Epithelial cell of prostate (primary cell): Measurements from ENCODE around the gene KMT2C.
"Not testable (repeated sequence)": the region's sequence is repeated elsewhere in the genome, so short reads cannot be mapped to it uniquely, and the experiment has no call there.

ENCODE experiments used
- DNase-seq: peaks from one replicate; pipeline ENCODE4 v3.0.0-alpha.2; 2011; ENCODE audit warnings: low read depth, low spot score
- H3K27ac ChIP-seq: fragments of 450-650 bp; 2 replicates; pipeline ENCODE4 v1.5.1; 2017; ENCODE audit warnings: mild to moderate bottlenecking

Gene KMT2C

GRCh38 chr7:152367170-152367569, 68.6 kb downstream of the KMT2C start:
- H3K27ac ChIP-seq, result no peak overlapping the region
- no peak for DNase-seq

GRCh38 chr7:152366662-152367061, 69.1 kb downstream of the KMT2C start:
- no peak overlapping the region for H3K27ac ChIP-seq
- no peak for DNase-seq

- no peak overlapping the region for H3K27ac ChIP-seq
- DNase-seq, result no peak
Measured at GRCh38 chr7:152365982-152366603, 69.7 kb downstream of the KMT2C start.

GRCh38 chr7:152363798-152364197, 72.0 kb downstream of the KMT2C start:
- H3K27ac ChIP-seq, result no peak overlapping the region
- no peak for DNase-seq

- no peak overlapping the region for H3K27ac ChIP-seq
- DNase-seq, result no peak
Measured at GRCh38 chr7:152362128-152362926, 73.5 kb downstream of the KMT2C start.

GRCh38 chr7:152355474-152356057, 80.2 kb downstream of the KMT2C start:
- H3K27ac ChIP-seq, result no peak overlapping the region
- no peak for DNase-seq

GRCh38 chr7:152354061-152354460, 81.7 kb downstream of the KMT2C start:
- no peak for DNase-seq
- H3K27ac ChIP-seq, result no peak overlapping the region

GRCh38 chr7:152353281-152353680, 82.5 kb downstream of the KMT2C start:
- DNase-seq, H3K27ac ChIP-seq: not testable (repeated sequence)

- H3K27ac ChIP-seq, DNase-seq: not testable (repeated sequence)
Measured at GRCh38 chr7:152351747-152352146, 84.1 kb downstream of the KMT2C start.

- no peak overlapping the region for H3K27ac ChIP-seq
- no peak for DNase-seq
Measured at GRCh38 chr7:152351168-152351567, 84.6 kb downstream of the KMT2C start.

- no peak overlapping the region for H3K27ac ChIP-seq
Measured at GRCh38 chr7:152347888-152348287, 87.9 kb downstream of the KMT2C start.

GRCh38 chr7:152344253-152344652, 91.5 kb downstream of the KMT2C start:
- DNase-seq, result no peak

More at GRCh38 chr7:152347888-152348287, 87.9 kb downstream of the KMT2C start:
- no peak for DNase-seq

GRCh38 chr7:152342796-152343195, 93.0 kb downstream of the KMT2C start:
- H3K27ac ChIP-seq, result no peak overlapping the region
- DNase-seq, result no peak

More at GRCh38 chr7:152344253-152344652, 91.5 kb downstream of the KMT2C start:
- H3K27ac ChIP-seq, result no peak overlapping the region

- DNase-seq, result no peak
- no peak overlapping the region for H3K27ac ChIP-seq
Measured at GRCh38 chr7:152341914-152342236, 93.9 kb downstream of the KMT2C start.

- no peak for DNase-seq
Measured at GRCh38 chr7:152341039-152341913, 94.5 kb downstream of the KMT2C start.

GRCh38 chr7:152340161-152340560, 95.6 kb downstream of the KMT2C start:
- H3K27ac ChIP-seq, result no peak overlapping the region
- DNase-seq, result no peak

More at GRCh38 chr7:152341039-152341913, 94.5 kb downstream of the KMT2C start:
- no peak overlapping the region for H3K27ac ChIP-seq

GRCh38 chr7:152338561-152338960, 97.2 kb downstream of the KMT2C start:
- no peak for DNase-seq

GRCh38 chr7:152336754-152337368, 98.9 kb downstream of the KMT2C start:
- DNase-seq, result no peak
- no peak overlapping the region for H3K27ac ChIP-seq

More at GRCh38 chr7:152338561-152338960, 97.2 kb downstream of the KMT2C start:
- no peak overlapping the region for H3K27ac ChIP-seq

GRCh38 chr7:152335900-152336571, 99.8 kb downstream of the KMT2C start:
- H3K27ac ChIP-seq, result no peak overlapping the region
- no peak for DNase-seq
